ENCODE results near the gene VPS16.

Gene VPS16

DNA sequence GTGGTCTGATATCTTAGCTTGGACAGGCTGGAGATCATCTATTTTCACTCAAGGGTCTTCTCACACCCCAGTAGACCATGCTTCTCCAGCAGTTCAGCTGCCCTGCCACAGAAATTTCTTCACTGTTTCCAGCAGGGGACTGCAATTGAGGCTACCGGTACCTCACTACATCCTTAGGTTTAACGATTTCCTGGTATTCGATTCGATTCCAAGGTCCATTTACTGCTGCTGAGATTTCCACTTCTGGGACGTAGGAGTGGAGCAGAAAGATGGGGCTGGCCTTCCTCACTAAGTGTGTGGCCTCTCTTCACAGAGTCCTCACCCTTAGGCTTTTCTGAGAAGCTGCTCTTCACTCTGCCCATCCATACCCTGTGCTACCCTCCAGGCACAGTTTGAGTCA is 6.2 kb downstream of the VPS16 start:
- TF ChIP-seq, protein P1, sequence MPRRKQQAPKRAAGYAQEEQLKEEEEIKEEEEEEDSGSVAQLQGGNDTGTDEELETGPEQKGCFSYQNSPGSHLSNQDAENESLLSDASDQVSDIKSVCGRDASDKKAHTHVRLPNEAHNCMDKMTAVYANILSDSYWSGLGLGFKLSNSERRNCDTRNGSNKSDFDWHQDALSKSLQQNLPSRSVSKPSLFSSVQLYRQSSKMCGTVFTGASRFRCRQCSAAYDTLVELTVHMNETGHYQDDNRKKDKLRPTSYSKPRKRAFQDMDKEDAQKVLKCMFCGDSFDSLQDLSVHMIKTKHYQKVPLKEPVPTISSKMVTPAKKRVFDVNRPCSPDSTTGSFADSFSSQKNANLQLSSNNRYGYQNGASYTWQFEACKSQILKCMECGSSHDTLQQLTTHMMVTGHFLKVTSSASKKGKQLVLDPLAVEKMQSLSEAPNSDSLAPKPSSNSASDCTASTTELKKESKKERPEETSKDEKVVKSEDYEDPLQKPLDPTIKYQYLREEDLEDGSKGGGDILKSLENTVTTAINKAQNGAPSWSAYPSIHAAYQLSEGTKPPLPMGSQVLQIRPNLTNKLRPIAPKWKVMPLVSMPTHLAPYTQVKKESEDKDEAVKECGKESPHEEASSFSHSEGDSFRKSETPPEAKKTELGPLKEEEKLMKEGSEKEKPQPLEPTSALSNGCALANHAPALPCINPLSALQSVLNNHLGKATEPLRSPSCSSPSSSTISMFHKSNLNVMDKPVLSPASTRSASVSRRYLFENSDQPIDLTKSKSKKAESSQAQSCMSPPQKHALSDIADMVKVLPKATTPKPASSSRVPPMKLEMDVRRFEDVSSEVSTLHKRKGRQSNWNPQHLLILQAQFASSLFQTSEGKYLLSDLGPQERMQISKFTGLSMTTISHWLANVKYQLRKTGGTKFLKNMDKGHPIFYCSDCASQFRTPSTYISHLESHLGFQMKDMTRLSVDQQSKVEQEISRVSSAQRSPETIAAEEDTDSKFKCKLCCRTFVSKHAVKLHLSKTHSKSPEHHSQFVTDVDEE (CRISPR knock-in tag; IDR thresholded peaks at IDR 0.05): no peak
- no peak for TF ChIP-seq ARNTL (CRISPR knock-in tag; IDR thresholded peaks at IDR 0.05; ENCODE audit: borderline replicate concordance, low read depth)
- TF ChIP-seq, protein P2, sequence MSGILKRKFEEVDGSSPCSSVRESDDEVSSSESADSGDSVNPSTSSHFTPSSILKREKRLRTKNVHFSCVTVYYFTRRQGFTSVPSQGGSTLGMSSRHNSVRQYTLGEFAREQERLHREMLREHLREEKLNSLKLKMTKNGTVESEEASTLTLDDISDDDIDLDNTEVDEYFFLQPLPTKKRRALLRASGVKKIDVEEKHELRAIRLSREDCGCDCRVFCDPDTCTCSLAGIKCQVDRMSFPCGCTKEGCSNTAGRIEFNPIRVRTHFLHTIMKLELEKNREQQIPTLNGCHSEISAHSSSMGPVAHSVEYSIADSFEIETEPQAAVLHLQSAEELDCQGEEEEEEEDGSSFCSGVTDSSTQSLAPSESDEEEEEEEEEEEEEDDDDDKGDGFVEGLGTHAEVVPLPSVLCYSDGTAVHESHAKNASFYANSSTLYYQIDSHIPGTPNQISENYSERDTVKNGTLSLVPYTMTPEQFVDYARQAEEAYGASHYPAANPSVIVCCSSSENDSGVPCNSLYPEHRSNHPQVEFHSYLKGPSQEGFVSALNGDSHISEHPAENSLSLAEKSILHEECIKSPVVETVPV (CRISPR knock-in tag; IDR thresholded peaks at IDR 0.05): no peak
- no peak for TF ChIP-seq ZFP3 (CRISPR knock-in tag; IDR thresholded peaks at IDR 0.05)
- TF ChIP-seq OSR1 (CRISPR knock-in tag; IDR thresholded peaks at IDR 0.05): no peak
- no peak for TF ChIP-seq ZNF565 (CRISPR knock-in tag; conservative IDR thresholded peaks at IDR 0.05; ENCODE audit: low read depth)
- no peak for TF ChIP-seq TCF4 (CRISPR knock-in tag; IDR thresholded peaks at IDR 0.05; ENCODE audit: borderline replicate concordance)
- TF ChIP-seq CSDC2 (CRISPR knock-in tag; IDR thresholded peaks at IDR 0.05): no peak
- TF ChIP-seq ESRRG (CRISPR knock-in tag; IDR thresholded peaks at IDR 0.05): no peak
- TF ChIP-seq RARB (CRISPR knock-in tag; IDR thresholded peaks at IDR 0.05): no peak
- no peak for TF ChIP-seq PPARA (CRISPR knock-in tag; IDR thresholded peaks at IDR 0.05; ENCODE audit: borderline replicate concordance)
- TF ChIP-seq, protein P3, sequence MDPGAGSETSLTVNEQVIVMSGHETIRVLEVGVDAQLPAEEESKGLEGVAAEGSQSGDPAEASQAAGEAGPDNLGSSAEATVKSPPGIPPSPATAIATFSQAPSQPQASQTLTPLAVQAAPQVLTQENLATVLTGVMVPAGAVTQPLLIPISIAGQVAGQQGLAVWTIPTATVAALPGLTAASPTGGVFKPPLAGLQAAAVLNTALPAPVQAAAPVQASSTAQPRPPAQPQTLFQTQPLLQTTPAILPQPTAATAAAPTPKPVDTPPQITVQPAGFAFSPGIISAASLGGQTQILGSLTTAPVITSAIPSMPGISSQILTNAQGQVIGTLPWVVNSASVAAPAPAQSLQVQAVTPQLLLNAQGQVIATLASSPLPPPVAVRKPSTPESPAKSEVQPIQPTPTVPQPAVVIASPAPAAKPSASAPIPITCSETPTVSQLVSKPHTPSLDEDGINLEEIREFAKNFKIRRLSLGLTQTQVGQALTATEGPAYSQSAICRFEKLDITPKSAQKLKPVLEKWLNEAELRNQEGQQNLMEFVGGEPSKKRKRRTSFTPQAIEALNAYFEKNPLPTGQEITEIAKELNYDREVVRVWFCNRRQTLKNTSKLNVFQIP (CRISPR knock-in tag; IDR thresholded peaks at IDR 0.05; ENCODE audit: borderline replicate concordance, low read depth): no peak
- no peak for ATAC-seq

DNA sequence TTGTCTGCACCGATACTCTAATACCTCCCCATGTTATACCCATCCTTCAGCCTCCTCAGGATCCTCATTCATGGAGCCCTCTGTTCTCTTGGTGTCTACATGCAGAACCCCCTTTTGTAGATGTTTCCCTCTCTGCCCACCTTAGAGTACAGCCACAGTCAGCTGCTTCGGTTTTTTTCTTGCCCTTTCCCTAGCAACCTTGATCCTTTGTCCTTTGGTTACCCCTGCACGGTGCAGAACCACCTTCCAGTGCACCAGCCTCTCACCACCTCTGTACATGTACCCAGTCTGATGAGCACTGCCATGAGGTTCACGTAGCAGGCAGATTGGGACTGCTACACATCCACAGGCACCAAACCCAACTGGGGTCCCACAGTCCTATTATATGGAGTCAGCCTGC is 7.3 kb downstream of the VPS16 start:
- ATAC-seq: no peak
- TF ChIP-seq ZC3H10 (CRISPR knock-in tag; IDR thresholded peaks at IDR 0.05) (no peak), SNAI2 (CRISPR knock-in tag; IDR thresholded peaks at IDR 0.05) (no peak)

DNA sequence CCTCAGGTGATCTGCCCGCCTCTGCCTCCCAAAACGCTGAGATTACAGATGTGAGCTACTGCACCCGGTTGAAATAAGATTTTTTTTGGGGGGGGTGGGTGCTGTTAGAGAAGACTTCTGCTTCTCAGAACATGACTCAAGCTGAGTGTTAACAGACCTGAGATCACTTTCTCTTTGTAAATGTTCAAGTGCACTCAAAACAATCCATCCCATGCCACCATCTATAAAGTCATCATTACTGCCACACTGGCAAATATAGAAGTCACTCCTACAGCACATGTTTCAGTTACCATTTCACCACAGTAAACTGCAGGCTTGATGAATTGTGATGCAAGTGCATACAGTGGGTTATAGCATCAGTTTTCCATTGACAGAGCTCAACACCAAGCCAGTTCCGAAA is 9.0 kb downstream of the VPS16 start:
- no peak for TF ChIP-seq OSR1 (CRISPR knock-in tag; IDR thresholded peaks at IDR 0.05)
- ATAC-seq: no peak

DNA sequence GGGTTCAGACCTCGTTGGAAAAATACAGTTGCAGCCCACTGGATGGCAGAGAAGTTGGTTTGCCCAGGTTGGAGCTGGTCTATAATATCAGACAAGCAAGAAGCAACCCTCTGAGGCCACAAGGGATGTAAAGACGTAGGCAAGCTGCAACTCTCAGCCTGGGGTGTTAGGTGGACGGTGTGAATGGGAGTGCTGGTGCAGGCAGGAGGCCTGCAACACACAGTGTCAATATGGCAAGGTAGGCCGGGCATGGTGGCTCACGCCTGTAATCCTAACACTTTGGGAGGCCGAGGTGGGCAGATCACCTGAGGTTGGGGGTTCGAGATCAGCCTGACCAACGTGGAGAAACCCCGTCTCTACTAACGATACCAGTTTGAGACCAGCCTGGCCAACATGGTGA is 10.5 kb downstream of the VPS16 start:
- ATAC-seq: no peak
- TF ChIP-seq, protein P3 (CRISPR knock-in tag; IDR thresholded peaks at IDR 0.05; ENCODE audit: borderline replicate concordance, low read depth): no peak
- TF ChIP-seq TOX (CRISPR knock-in tag; IDR thresholded peaks at IDR 0.05; ENCODE audit: borderline replicate concordance) (no peak), RARB (CRISPR knock-in tag; IDR thresholded peaks at IDR 0.05) (no peak), BACH2 (CRISPR knock-in tag; IDR thresholded peaks at IDR 0.05; ENCODE audit: borderline replicate concordance) (no peak), OSR1 (CRISPR knock-in tag; IDR thresholded peaks at IDR 0.05) (no peak), ZNF70 (CRISPR knock-in tag; IDR thresholded peaks at IDR 0.05) (no peak), ZC3H10 (CRISPR knock-in tag; IDR thresholded peaks at IDR 0.05) (no peak), ZFP30 (CRISPR knock-in tag; IDR thresholded peaks at IDR 0.05) (no peak), ARNTL (CRISPR knock-in tag; IDR thresholded peaks at IDR 0.05; ENCODE audit: borderline replicate concordance, low read depth) (no peak), ESRRG (CRISPR knock-in tag; IDR thresholded peaks at IDR 0.05) (no peak)
- TF ChIP-seq, protein P4, sequence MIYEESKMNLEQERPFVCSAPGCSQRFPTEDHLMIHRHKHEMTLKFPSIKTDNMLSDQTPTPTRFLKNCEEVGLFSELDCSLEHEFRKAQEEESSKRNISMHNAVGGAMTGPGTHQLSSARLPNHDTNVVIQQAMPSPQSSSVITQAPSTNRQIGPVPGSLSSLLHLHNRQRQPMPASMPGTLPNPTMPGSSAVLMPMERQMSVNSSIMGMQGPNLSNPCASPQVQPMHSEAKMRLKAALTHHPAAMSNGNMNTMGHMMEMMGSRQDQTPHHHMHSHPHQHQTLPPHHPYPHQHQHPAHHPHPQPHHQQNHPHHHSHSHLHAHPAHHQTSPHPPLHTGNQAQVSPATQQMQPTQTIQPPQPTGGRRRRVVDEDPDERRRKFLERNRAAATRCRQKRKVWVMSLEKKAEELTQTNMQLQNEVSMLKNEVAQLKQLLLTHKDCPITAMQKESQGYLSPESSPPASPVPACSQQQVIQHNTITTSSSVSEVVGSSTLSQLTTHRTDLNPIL (CRISPR knock-in tag; IDR thresholded peaks at IDR 0.05; ENCODE audit: low read depth): no peak
- TF ChIP-seq, protein P1 (CRISPR knock-in tag; IDR thresholded peaks at IDR 0.05): no peak

Measured in SK-N-SH treated with all-trans-retinoic acid at 6 μM for 48 hours (cell line).